H1 (cell line): ENCODE data around the gene FECH.

Experiments
- ATF2 ChIP-seq: IDR thresholded peaks from 2 replicates; pipeline ENCODE4 v1.6.1; 2012; ENCODE audit warnings: low read length, inconsistent platforms
- ATF3 ChIP-seq: IDR thresholded peaks from 2 replicates; pipeline ENCODE4 v1.6.1; 2011; ENCODE audit warnings: low read depth, mild to moderate bottlenecking, low read length; ENCODE audit not compliant: insufficient read depth
- CREB1 ChIP-seq: IDR thresholded peaks from 2 replicates; pipeline ENCODE4 v1.6.1; 2012; ENCODE audit warnings: inconsistent platforms
- CTCF ChIP-seq, 3 experiments: IDR thresholded peaks; 1 replicate in 2 of 3; 2 replicates in 1 of 3; pipeline versions ENCODE4 v1.5.1 to v1.6.1; 2011; ENCODE audit warnings: low read length in 3 of 3, mild to moderate bottlenecking in 3 of 3, inconsistent platforms in 2 of 3, low read depth in 1 of 3, moderate library complexity in 1 of 3; ENCODE audit not compliant: insufficient read depth in 1 of 3; ENCODE audit errors: control extremely low read depth in 1 of 3
- EZH2 ChIP-seq: fragments of 200-600 bp; sonication (generic); IDR thresholded peaks from 2 replicates; pipeline ENCODE4 v1.7.1; 2012; ENCODE audit warnings: low read depth, mild to moderate bottlenecking, moderate library complexity, low read length, inconsistent platforms; ENCODE audit not compliant: severe bottlenecking
- FOSL1 ChIP-seq: IDR thresholded peaks from 2 replicates; pipeline ENCODE4 v1.6.1; 2011; ENCODE audit warnings: mild to moderate bottlenecking, low read depth, low read length, moderate library complexity; ENCODE audit not compliant: insufficient read depth
- POLR2A ChIP-seq, 2 experiments: IDR thresholded peaks; 1 replicate in 1 of 2; 2 replicates in 1 of 2; pipeline ENCODE4 v1.6.1; 2011; ENCODE audit warnings: low read depth in 2 of 2, low read length in 2 of 2, mild to moderate bottlenecking in 2 of 2; ENCODE audit errors: control extremely low read depth in 1 of 2
- POLR2AphosphoS5 ChIP-seq: IDR thresholded peaks from 2 replicates; pipeline ENCODE4 v1.6.1; 2011; ENCODE audit warnings: low read depth, low read length
- RAD21 ChIP-seq, 2 experiments: IDR thresholded peaks in 1 of 2; conservative IDR thresholded peaks in 1 of 2; 2 replicates each; pipeline ENCODE4 v1.6.1; 2011; ENCODE audit warnings: low read depth in 2 of 2, low read length in 2 of 2, improper control_type of control experiment in 1 of 2, inconsistent platforms in 1 of 2, mild to moderate bottlenecking in 1 of 2, moderate library complexity in 1 of 2
- SAP30 ChIP-seq: fragments of 300-600 bp; sonication (generic); IDR thresholded peaks from 2 replicates; pipeline ENCODE4 v1.7.1; 2012; ENCODE audit warnings: low read length, moderate library complexity, mild to moderate bottlenecking, inconsistent platforms; ENCODE audit not compliant: insufficient read depth, insufficient replicate concordance
- SP1 ChIP-seq: IDR thresholded peaks from 2 replicates; pipeline ENCODE4 v1.6.1; 2011; ENCODE audit warnings: low read depth, low read length
- TEAD4 ChIP-seq: IDR thresholded peaks from 2 replicates; pipeline ENCODE4 v1.6.1; 2012; ENCODE audit warnings: low read depth, low read length, inconsistent platforms, mixed read lengths
- YY1 ChIP-seq: IDR thresholded peaks from 2 replicates; pipeline ENCODE4 v1.6.1; 2011; ENCODE audit warnings: low read depth, mild to moderate bottlenecking, low read length

GRCh38 chr18:57583297-57583835 lies 3.1 kb downstream of the FECH start:
- no peak for TF ChIP-seq CTCF (IDR thresholded peaks at IDR 0.05; ENCODE audit: control extremely low read depth in 1 of 3, insufficient read depth in 1 of 3, low read depth in 1 of 3, low read length in 3 of 3)
- no peak for TF ChIP-seq POLR2A (IDR thresholded peaks at IDR 0.05; ENCODE audit: control extremely low read depth in 1 of 2, low read depth in 2 of 2, low read length in 2 of 2)
- no peak for TF ChIP-seq SP1
- no peak for TF ChIP-seq POLR2AphosphoS5
- no peak for TF ChIP-seq RAD21 (IDR thresholded peaks at IDR 0.05 in 1 of 2, conservative IDR thresholded peaks at IDR 0.05 in 1 of 2; ENCODE audit: low read depth in 2 of 2, low read length in 2 of 2)
- no peak for TF ChIP-seq SAP30
- TF ChIP-seq FOSL1 = no peak
- no peak for TF ChIP-seq ATF3
- no peak for TF ChIP-seq YY1
- no peak for TF ChIP-seq EZH2
- TF ChIP-seq TEAD4 = no peak
- no peak for TF ChIP-seq ATF2
- TF ChIP-seq CREB1 = no peak
